Astrocyte (in vitro differentiated cells and primary cell): ENCODE measurements around the gene ITGA1.

Experiments
- EZH2 ChIP-seq: IDR thresholded peaks from 2 replicates; pipeline ENCODE4 v1.6.1; 2012; ENCODE audit warnings: mild to moderate bottlenecking, low read length, inconsistent platforms; ENCODE audit not compliant: insufficient read depth
- TF ChIP-seq, protein P1 (sequence below): IDR thresholded peaks from 2 replicates; pipeline ENCODE4 v1.5.1; 2011; ENCODE audit warnings: low read depth, mild to moderate bottlenecking, inconsistent platforms, low read length, moderate library complexity; ENCODE audit not compliant: insufficient read depth

DNA sequence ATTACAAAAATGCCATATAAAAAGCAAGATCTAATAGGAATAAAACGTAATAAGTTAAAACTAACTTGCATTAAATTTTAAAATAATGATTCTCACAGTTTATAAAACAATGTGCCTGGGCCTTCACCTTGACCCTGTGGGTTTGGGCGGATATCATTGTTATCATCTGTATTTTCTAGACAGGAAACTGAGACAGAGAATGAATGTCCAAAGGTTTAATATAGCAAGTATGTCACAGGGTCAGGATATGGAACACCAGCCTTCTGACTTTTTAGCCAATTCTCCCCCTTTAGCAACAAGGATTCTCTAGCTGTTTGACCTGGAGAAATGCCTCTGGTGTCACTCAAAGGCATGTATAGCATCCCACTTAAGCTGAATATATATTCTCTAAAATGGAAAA is 67.2 kb downstream of the ITGA1 start:
- TF ChIP-seq, protein P1, sequence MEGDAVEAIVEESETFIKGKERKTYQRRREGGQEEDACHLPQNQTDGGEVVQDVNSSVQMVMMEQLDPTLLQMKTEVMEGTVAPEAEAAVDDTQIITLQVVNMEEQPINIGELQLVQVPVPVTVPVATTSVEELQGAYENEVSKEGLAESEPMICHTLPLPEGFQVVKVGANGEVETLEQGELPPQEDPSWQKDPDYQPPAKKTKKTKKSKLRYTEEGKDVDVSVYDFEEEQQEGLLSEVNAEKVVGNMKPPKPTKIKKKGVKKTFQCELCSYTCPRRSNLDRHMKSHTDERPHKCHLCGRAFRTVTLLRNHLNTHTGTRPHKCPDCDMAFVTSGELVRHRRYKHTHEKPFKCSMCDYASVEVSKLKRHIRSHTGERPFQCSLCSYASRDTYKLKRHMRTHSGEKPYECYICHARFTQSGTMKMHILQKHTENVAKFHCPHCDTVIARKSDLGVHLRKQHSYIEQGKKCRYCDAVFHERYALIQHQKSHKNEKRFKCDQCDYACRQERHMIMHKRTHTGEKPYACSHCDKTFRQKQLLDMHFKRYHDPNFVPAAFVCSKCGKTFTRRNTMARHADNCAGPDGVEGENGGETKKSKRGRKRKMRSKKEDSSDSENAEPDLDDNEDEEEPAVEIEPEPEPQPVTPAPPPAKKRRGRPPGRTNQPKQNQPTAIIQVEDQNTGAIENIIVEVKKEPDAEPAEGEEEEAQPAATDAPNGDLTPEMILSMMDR: no peak
- no peak for TF ChIP-seq EZH2
